IMR-90 (cell line): ENCODE data around the gene RIMS3. TPM values are rescaled to one million over a fixed set of nuclear protein-coding genes. Genes with fewer than 3 reads are reported as not detected.

ENCODE experiments used
- ATAC-seq: fragments of 200-7000 bp; cut with Tn5 transposase; 2 replicates; pipeline ENCODE4 v1.9.1; 2020; ENCODE audit warnings: low read depth, mild to moderate bottlenecking, moderate library complexity
- BruUV-seq: library from RNA; stranded (reverse); fragments of 400-500 nt; replicated peaks from 2 replicates; lab custom pipeline; 2021; lab: Mats Ljungman, UMichigan
- CTCF ChIA-PET: fragments of 300-600 bp; formaldehyde crosslinking; extraction: SDS; loops from one replicate; lab custom pipeline; 2021; ENCODE audit warnings: antibody characterized with exemption; lab: Yijun Ruan, JAX
- POLR2A ChIA-PET: fragments of 300-600 bp; sonication (Branson Sonifier 250); formaldehyde crosslinking; loops from one replicate; lab custom pipeline; 2022; ENCODE audit warnings: antibody characterized with exemption; ENCODE audit not compliant: unreplicated experiment; lab: Charles Lee
- DNase-seq: peaks from one replicate; pipeline ENCODE4 v3.0.0; 2013
- H2AFZ ChIP-seq: replicated peaks from 2 replicates; pipeline ENCODE3; 2013; ENCODE audit warnings: low read length, mild to moderate bottlenecking; ENCODE audit not compliant: poor library complexity
- H2AK5ac ChIP-seq: 2 replicates; pipeline ENCODE4 v1.6.1; 2013; ENCODE audit warnings: low read depth, low read length, inconsistent platforms
- H2AK9ac ChIP-seq: replicated peaks from 2 replicates; pipeline ENCODE3; 2013; ENCODE audit warnings: mild to moderate bottlenecking, low read depth, low read length, moderate library complexity; ENCODE audit not compliant: poor library complexity
- H2BK120ac ChIP-seq: 2 replicates; pipeline ENCODE4 v1.6.1; 2013; ENCODE audit warnings: low read depth, low read length, inconsistent platforms
- H2BK15ac ChIP-seq: 3 replicates; pipeline ENCODE4 v1.6.1; 2013; ENCODE audit warnings: low read depth, low read length, inconsistent platforms
- H2BK20ac ChIP-seq: 2 replicates; pipeline ENCODE4 v1.6.1; 2013; ENCODE audit warnings: low read depth, mild to moderate bottlenecking, inconsistent platforms, low read length, moderate library complexity
- H2BK5ac ChIP-seq: 2 replicates; pipeline ENCODE4 v1.6.1; 2013; ENCODE audit warnings: mild to moderate bottlenecking, low read depth, low read length, inconsistent platforms; ENCODE audit not compliant: poor library complexity, severe bottlenecking
- H3K14ac ChIP-seq: replicated peaks from 2 replicates; pipeline ENCODE4 v1.6.1; 2013; ENCODE audit warnings: low read depth, low read length, inconsistent platforms
- H3K18ac ChIP-seq: 2 replicates; pipeline ENCODE4 v1.6.1; 2013; ENCODE audit warnings: low read depth, low read length, control low read depth
- H3K23ac ChIP-seq: 2 replicates; pipeline ENCODE4 v1.6.1; 2013; ENCODE audit warnings: low read depth, low read length, inconsistent platforms
- H3K27ac ChIP-seq: 2 replicates; pipeline ENCODE4 v1.5.1; 2013; ENCODE audit warnings: mild to moderate bottlenecking, control low read depth, low read length; ENCODE audit not compliant: insufficient read depth
- H3K27me3 ChIP-seq: 2 replicates; pipeline ENCODE4 v1.6.1; 2013; ENCODE audit warnings: low read length; ENCODE audit not compliant: control insufficient read depth, insufficient read depth
- H3K36me3 ChIP-seq: 2 replicates; pipeline ENCODE4 v1.6.1; 2013; ENCODE audit warnings: low read length, mixed read lengths; ENCODE audit not compliant: control insufficient read depth, insufficient read depth
- H3K4ac ChIP-seq: 2 replicates; pipeline ENCODE4 v1.6.1; 2013; ENCODE audit warnings: low read depth, low read length, inconsistent platforms
- H3K4me1 ChIP-seq: 2 replicates; pipeline ENCODE4 v1.6.1; 2013; ENCODE audit warnings: low read length, mixed read lengths; ENCODE audit not compliant: control insufficient read depth, insufficient read depth
- H3K4me2 ChIP-seq: 2 replicates; pipeline ENCODE4 v1.6.1; 2013; ENCODE audit warnings: low read depth, mild to moderate bottlenecking, control low read depth, low read length, moderate library complexity
- H3K4me3 ChIP-seq: 2 replicates; pipeline ENCODE4 v1.5.1; 2013; ENCODE audit warnings: low read depth, mild to moderate bottlenecking, control low read depth, low read length, moderate library complexity; ENCODE audit not compliant: insufficient read depth
- H3K56ac ChIP-seq: 2 replicates; pipeline ENCODE4 v1.6.1; 2013; ENCODE audit warnings: low read length, inconsistent platforms; ENCODE audit not compliant: insufficient read depth; ENCODE audit errors: extremely low read depth
- H3K79me1 ChIP-seq, 2 experiments: 2 replicates each; pipeline ENCODE4 v1.6.1; 2013; ENCODE audit warnings: low read length in 2 of 2, inconsistent platforms in 1 of 2, low read depth in 1 of 2
- H3K9ac ChIP-seq: 2 replicates; pipeline ENCODE4 v1.6.1; 2013; ENCODE audit warnings: low read depth, low read length, control low read depth
- H3K9me1 ChIP-seq: 2 replicates; pipeline ENCODE4 v1.6.1; 2013; ENCODE audit warnings: low read length, inconsistent platforms; ENCODE audit not compliant: insufficient read depth
- H3K9me3 ChIP-seq: 2 replicates; pipeline ENCODE4 v1.6.1; 2013; ENCODE audit warnings: low read length; ENCODE audit not compliant: control insufficient read depth, insufficient read depth
- H4K20me1 ChIP-seq: 2 replicates; pipeline ENCODE4 v1.6.1; 2013; ENCODE audit warnings: low read length, inconsistent platforms; ENCODE audit not compliant: insufficient read depth
- H4K5ac ChIP-seq: 2 replicates; pipeline ENCODE4 v1.6.1; 2013; ENCODE audit warnings: mild to moderate bottlenecking, low read depth, low read length, control low read depth
- H4K8ac ChIP-seq, 2 experiments: 2 replicates each; pipeline ENCODE4 v1.6.1; 2013; ENCODE audit warnings: low read depth in 2 of 2, low read length in 2 of 2, control low read depth in 1 of 2, inconsistent platforms in 1 of 2
- H4K91ac ChIP-seq: 2 replicates; pipeline ENCODE4 v1.6.1; 2013; ENCODE audit warnings: low read depth, low read length, inconsistent platforms; ENCODE audit not compliant: insufficient read depth
- BHLHE40 ChIP-seq: fragments of 150-350 bp; IDR thresholded peaks from 2 replicates; pipeline ENCODE4 v1.6.1; 2016; ENCODE audit warnings: mild to moderate bottlenecking, low read depth, low read length
- CHD1 ChIP-seq: IDR thresholded peaks from 2 replicates; pipeline ENCODE4 v1.6.1; 2012; ENCODE audit warnings: low read depth, low read length, improper control_type of control experiment
- MAFK ChIP-seq: IDR thresholded peaks from 2 replicates; pipeline ENCODE4 v1.6.1; 2012; ENCODE audit warnings: low read depth, low read length, improper control_type of control experiment
- MAZ ChIP-seq: IDR thresholded peaks from 2 replicates; pipeline ENCODE4 v1.6.1; 2012; ENCODE audit warnings: low read depth, mild to moderate bottlenecking, low read length, improper control_type of control experiment, moderate library complexity, borderline replicate concordance
- MXI1 ChIP-seq: IDR thresholded peaks from 2 replicates; pipeline ENCODE4 v1.6.1; 2012; ENCODE audit warnings: low read depth, mild to moderate bottlenecking, low read length, moderate library complexity, borderline replicate concordance
- NFE2L2 ChIP-seq: fragments of 150-350 bp; IDR thresholded peaks from 2 replicates; pipeline ENCODE4 v1.6.1; 2016; ENCODE audit warnings: low read depth, mild to moderate bottlenecking, low read length
- POLR2A ChIP-seq: IDR thresholded peaks from 2 replicates; pipeline ENCODE4 v1.6.1; 2012; ENCODE audit warnings: mild to moderate bottlenecking, low read depth, low read length
- RAD21 ChIP-seq: IDR thresholded peaks from 2 replicates; pipeline ENCODE4 v1.6.1; 2012; ENCODE audit warnings: low read length, improper control_type of control experiment
- RCOR1 ChIP-seq: IDR thresholded peaks from 2 replicates; pipeline ENCODE4 v1.6.1; 2012; ENCODE audit warnings: mild to moderate bottlenecking, low read length, improper control_type of control experiment; ENCODE audit not compliant: insufficient replicate concordance
- RFX5 ChIP-seq: IDR thresholded peaks from 2 replicates; pipeline ENCODE4 v1.8.0; 2012; ENCODE audit warnings: low read depth, mild to moderate bottlenecking, low read length, moderate library complexity
- WGBS, 2 experiments: methylation state at CpG; one replicate each; pipeline versions ENCODE4 v1.1.5 to v1.1.7; 2013; ENCODE audit warnings: missing lambda C conversion rate in 2 of 2; ENCODE audit not compliant: insufficient read length in 1 of 2; ENCODE audit errors: extremely low coverage in 2 of 2; 5-methylcytosine and 5-hydroxymethylcytosine counted together
- dilution Hi-C: fragments of 300-500 bp; cut with HindIII; formaldehyde crosslinking; loops from one replicate; pipeline ENCODE4 v1.14.3; 2018; ENCODE audit warnings: low sequenced_read_pairs; ENCODE audit not compliant: unreplicated experiment
- in situ Hi-C: fragments of 300-500 bp; cut with MboI; formaldehyde crosslinking; loops from 3 replicates; pipeline ENCODE4 v1.14.3; 2019; ENCODE audit warnings: low sequenced_read_pairs, inconsistent platforms, mixed read lengths
- intact Hi-C: fragments of 100-400 bp; cut with micrococcal nuclease; formaldehyde crosslinking; loops from 2 replicates; pipeline ENCODE4 v1.10.0; 2022
- polyA plus RNA-seq, 3 experiments: library from polyadenylated mRNA; depleted of rRNA; stranded (reverse); fragments of >200 nt; gene quantifications; 2 replicates each; pipeline ENCODE4 v1.2.3, GENCODE V29; 2012; ENCODE audit warnings: low replicate concordance in 1 of 3
- total RNA-seq: library from RNA; depleted of rRNA; stranded (reverse); fragments of >200 nt; gene quantifications from 2 replicates; pipeline ENCODE4 v1.2.3, GENCODE V29; 2012
- TF ChIP-seq, protein P1 (sequence below): fragments of 150-350 bp; IDR thresholded peaks from 2 replicates; pipeline ENCODE4 v1.6.1; 2016; ENCODE audit warnings: low read depth, mild to moderate bottlenecking, low read length, moderate library complexity, borderline replicate concordance

RIMS3 gene
- total and polyA plus RNA-seq, 2 of the 4 experiments (the other 2 are of a cell fraction), result 0.10 to 0.36 TPM

DNA sequence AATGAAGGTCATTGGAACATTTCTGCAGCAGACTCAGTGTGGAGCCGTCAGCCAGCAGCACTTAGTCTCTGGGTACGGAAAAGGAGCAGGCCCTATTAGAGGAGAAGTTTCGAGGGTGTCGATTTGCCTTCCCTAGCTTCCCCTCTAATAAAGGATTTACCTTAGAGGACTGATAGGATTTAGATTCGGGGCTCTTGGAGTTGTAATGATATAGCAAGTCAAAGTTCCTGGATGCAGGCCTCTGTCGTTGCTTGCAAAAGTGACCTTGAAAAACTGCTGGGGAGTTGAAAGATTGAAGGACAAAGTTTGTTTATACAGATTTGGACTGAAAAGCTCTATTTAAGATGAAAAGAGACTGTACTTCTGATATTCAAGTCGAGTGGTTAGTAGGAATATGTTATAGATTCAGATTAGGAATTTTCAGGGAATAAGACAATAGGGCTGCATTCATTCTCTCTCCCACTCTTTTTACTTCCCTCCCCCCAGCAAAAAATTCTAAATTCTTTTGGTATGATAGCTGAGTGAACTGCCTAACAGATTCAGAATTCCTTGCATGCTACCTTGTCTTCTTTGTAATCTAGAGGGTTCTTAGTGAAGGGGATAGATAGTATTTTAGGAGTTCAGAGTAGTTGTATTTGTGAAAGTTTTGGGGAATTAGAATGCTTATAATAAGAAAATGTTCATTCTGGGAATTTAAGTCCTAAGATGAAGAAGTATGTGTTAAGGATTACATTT lies 45.3 kb upstream of the RIMS3 start (continued):
- TF ChIP-seq RCOR1, result no peak
- no peak for TF ChIP-seq RFX5
- TF ChIP-seq MAFK, result no peak

GRCh38 chr1:40709802-40710278 lies 44.4 kb upstream of the RIMS3 start:
- no TSS peak for BruUV-seq
- CTCF ChIA-PET, result interaction anchor here (1.2 kb wide), 1 partner anchor 10 kb away, joined by 3 read pairs; no protein-coding TSS in a partner anchor
- Histone ChIP-seq H2BK15ac (no peak overlapping the region), H3K4me3 (peak overlapping the region; percentile 74), H3K9me3 (no peaks in the 10 kb centered on the region), H3K18ac (no peak overlapping the region), H3K56ac (peak overlapping the region; percentile 71; the same call in 1 of the 2 replicates), H2BK120ac (0 out of 2 replicates have a peak overlapping the region, but pooled peaks have one; percentile 3), H3K4me2 (peak overlapping the region; percentile 95), H4K8ac (peak overlapping the region; percentile 54 to 85; a peak in 2 of 4 replicates), H2BK20ac (no peak overlapping the region), H3K79me1 (peaks cover 27 to 54% of the 10 kb centered on the region in 2 experiments), H3K23ac (peak overlapping the region; percentile 32; the same call in 1 of the 2 replicates), H3K14ac (peak overlapping the region; percentile 45), H2AK5ac (0 out of 2 replicates have a peak overlapping the region, but pooled peaks have one; percentile 6), H4K20me1 (no peaks in the 10 kb centered on the region), H4K5ac (peak overlapping the region; percentile 39; the same call in 1 of the 2 replicates), H3K36me3 (no peaks in the 10 kb centered on the region), H3K27ac (peak overlapping the region; percentile 16; the same call in 1 of the 2 replicates), H3K9ac (peak overlapping the region; percentile 78; the same call in 1 of the 2 replicates), H3K4ac (peak overlapping the region; percentile 2; the same call in 1 of the 2 replicates), H3K27me3 (no peaks in the 10 kb centered on the region), H3K9me1 (peaks cover 5% of the 10 kb centered on the region), H4K91ac (peak overlapping the region; percentile 74; the same call in 1 of the 2 replicates), H2AK9ac (no peak overlapping the region), H2BK5ac (peak overlapping the region; percentile 97), H3K4me1 (peaks cover 3% of the 10 kb centered on the region), H2AFZ (no peak overlapping the region)
- DNase-seq, result no peak
- in situ Hi-C loops (no loop called here), dilution Hi-C loops (no loop called here), intact Hi-C loops (no loop called here)
- TF ChIP-seq POLR2A (no peak), RAD21 (no peak), BHLHE40 (no peak), MAZ (no peak), MXI1 (no peak), CHD1 (no peak), RCOR1 (no peak), NFE2L2 (no peak)
- TF ChIP-seq, protein P1, sequence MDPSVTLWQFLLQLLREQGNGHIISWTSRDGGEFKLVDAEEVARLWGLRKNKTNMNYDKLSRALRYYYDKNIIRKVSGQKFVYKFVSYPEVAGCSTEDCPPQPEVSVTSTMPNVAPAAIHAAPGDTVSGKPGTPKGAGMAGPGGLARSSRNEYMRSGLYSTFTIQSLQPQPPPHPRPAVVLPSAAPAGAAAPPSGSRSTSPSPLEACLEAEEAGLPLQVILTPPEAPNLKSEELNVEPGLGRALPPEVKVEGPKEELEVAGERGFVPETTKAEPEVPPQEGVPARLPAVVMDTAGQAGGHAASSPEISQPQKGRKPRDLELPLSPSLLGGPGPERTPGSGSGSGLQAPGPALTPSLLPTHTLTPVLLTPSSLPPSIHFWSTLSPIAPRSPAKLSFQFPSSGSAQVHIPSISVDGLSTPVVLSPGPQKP, result no peak
- POLR2A ChIA-PET, result interaction anchor here (0.6 to 1.4 kb wide), 2 partner anchors 18 to 1569 kb away, joined by 3 read pairs; partner anchors contain the start of gene NFYC
- no CpG with 5 or more reads among the region's 3 CpGs for WGBS, 2 experiments
- ATAC-seq, result no peak
